Panc1 (cell line): ENCODE data around the gene THAP4. TPM values are rescaled to one million over a fixed set of nuclear protein-coding genes. Genes with fewer than 3 reads are reported as not detected.

Source experiments
- ATAC-seq: fragments of 200-7000 bp; cut with Tn5 transposase; 2 replicates; pipeline ENCODE4 v1.9.1; 2020; ENCODE audit warnings: mild to moderate bottlenecking, moderate library complexity
- BruUV-seq: library from RNA; stranded (reverse); fragments of 400-500 nt; replicated peaks from 2 replicates; lab custom pipeline; 2021; lab: Mats Ljungman, UMichigan
- CTCF ChIA-PET: fragments of 300-600 bp; sonication (Branson Sonifier 250); formaldehyde crosslinking; loops from one replicate; lab custom pipeline; 2022; ENCODE audit warnings: antibody characterized with exemption; lab: Charles Lee
- POLR2A ChIA-PET: fragments of 300-600 bp; sonication (Branson Sonifier 250); formaldehyde crosslinking; loops from one replicate; lab custom pipeline; 2022; ENCODE audit warnings: antibody characterized with exemption; lab: Charles Lee
- DNase-seq: peaks from one replicate; pipeline ENCODE4 v3.0.0-alpha.2; 2010; ENCODE audit warnings: low read depth, low spot score
- H3K27ac ChIP-seq: 2 replicates; pipeline ENCODE4 v1.5.1; 2011; ENCODE audit warnings: mild to moderate bottlenecking, low read length, inconsistent platforms
- H3K27me3 ChIP-seq: fragments of 200-500 bp; sonication (Bioruptor generic); 2 replicates; pipeline ENCODE4 v1.6.0; 2014; ENCODE audit warnings: low read length, inconsistent platforms; ENCODE audit not compliant: control insufficient read depth, insufficient read depth
- H3K36me3 ChIP-seq: fragments of 200-500 bp; sonication (Bioruptor generic); 2 replicates; pipeline ENCODE4 v1.5.1; 2014; ENCODE audit warnings: inconsistent platforms, mild to moderate bottlenecking, low read length, moderate library complexity; ENCODE audit not compliant: control insufficient read depth, insufficient read depth
- H3K4me1 ChIP-seq: 2 replicates; pipeline ENCODE4 v1.5.1; 2011; ENCODE audit warnings: inconsistent platforms, mild to moderate bottlenecking, low read length, moderate library complexity; ENCODE audit not compliant: control insufficient read depth, insufficient read depth
- H3K4me3 ChIP-seq, 2 experiments: 2 replicates each; pipeline ENCODE4 v1.5.1; 2011 to 2012; ENCODE audit warnings: low read depth in 2 of 2, low read length in 2 of 2, mild to moderate bottlenecking in 2 of 2, inconsistent platforms in 1 of 2, moderate library complexity in 1 of 2
- H3K9me3 ChIP-seq: fragments of 200-500 bp; sonication (Bioruptor generic); 2 replicates; pipeline ENCODE4 v1.5.1; 2014; ENCODE audit warnings: low read depth, mild to moderate bottlenecking, inconsistent platforms, low read length, moderate library complexity; ENCODE audit not compliant: control insufficient read depth, insufficient read depth
- POLR2AphosphoS5 ChIP-seq: IDR thresholded peaks from 2 replicates; pipeline ENCODE4 v1.6.1; 2012; ENCODE audit warnings: mild to moderate bottlenecking, low read depth, low read length, moderate library complexity
- REST ChIP-seq, 2 experiments: IDR thresholded peaks; 2 replicates each; pipeline ENCODE4 v1.6.1; 2011 to 2012; ENCODE audit warnings: low read depth in 2 of 2, control low read depth in 1 of 2, low read length in 1 of 2, mild to moderate bottlenecking in 1 of 2, moderate library complexity in 1 of 2; ENCODE audit not compliant: insufficient read depth in 1 of 2
- SIN3A ChIP-seq: IDR thresholded peaks from 2 replicates; pipeline ENCODE4 v1.6.1; 2012; ENCODE audit warnings: low read depth, mild to moderate bottlenecking, low read length, moderate library complexity, borderline replicate concordance; ENCODE audit not compliant: insufficient read depth
- TCF7L2 ChIP-seq: IDR thresholded peaks from 2 replicates; pipeline ENCODE4 v1.6.1; 2011; ENCODE audit warnings: mild to moderate bottlenecking, low read depth, low read length, inconsistent platforms
- in situ Hi-C: cut with HindIII; loops from 2 replicates; pipeline ENCODE4 v1.10.0; 2016; ENCODE audit warnings: low sequenced_read_pairs, low pct_unique_long_range_greater_than_20kb
- intact Hi-C: fragments of 100-400 bp; cut with micrococcal nuclease; formaldehyde crosslinking; loops from one replicate; pipeline ENCODE4 v1.10.0; 2022; ENCODE audit not compliant: unreplicated experiment
- total RNA-seq: library from RNA; stranded (reverse); gene quantifications from one replicate; pipeline ENCODE4 v1.2.1, GENCODE V29; 2021; ENCODE audit not compliant: unreplicated experiment
- TF ChIP-seq, protein P1 (sequence below): fragments of 450-650 bp; IDR thresholded peaks from 2 replicates; pipeline ENCODE4 v1.5.1; 2017; ENCODE audit warnings: mild to moderate bottlenecking

The THAP4 gene
- total RNA-seq, 1 experiment from 2014 or later: 77.9 TPM

DNA sequence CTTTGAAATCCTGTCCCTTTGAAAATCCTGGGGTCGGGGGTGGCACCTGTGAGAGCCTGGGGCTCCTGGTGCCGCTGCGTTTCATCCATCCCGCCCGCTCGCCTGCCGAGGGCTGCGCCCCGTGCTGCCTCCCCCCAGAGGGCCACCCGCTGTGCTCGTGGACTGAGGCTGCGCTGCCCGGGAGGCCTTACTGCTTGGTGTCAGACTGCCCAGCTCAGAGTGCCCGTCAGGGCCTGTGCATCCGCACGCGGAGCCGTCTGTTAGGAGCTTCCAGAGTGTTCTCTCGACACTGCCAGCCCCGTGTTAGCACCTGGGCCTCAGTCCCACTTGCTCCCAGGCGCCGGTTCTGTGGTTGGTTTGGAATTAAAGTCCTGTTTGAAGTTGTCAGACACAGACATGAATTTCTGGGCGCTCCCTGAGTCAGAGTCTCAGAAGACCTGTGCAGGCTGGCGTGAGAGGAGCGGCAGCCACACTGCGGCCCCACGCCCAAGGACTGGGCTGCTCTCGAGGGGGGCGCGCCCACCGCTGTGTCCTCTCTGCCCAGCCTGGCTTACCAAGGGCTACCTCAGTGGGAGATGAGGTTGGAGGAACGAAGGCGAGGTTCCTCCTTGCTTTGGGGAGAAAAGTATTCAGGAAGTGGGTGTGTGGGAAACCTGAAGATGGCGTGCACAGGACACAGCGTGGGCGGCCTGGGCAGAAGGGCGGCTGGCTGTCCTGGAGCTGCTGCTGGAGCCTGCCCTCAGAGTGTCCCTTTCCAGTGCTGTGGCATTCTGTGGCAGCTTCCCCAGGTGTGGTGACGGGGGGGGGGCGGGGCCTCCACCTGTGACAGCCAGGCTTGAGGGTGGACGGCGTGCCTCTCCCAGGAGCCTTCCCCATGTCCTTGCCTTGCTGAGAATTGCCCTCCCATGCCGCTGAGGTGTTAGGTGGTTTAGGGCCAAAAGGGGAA lies 35.6 kb upstream of the THAP4 start:
- no peak overlapping the region for H3K27ac ChIP-seq
- in situ Hi-C loops (no loop called here), intact Hi-C loops (no loop called here)
- H3K27me3 ChIP-seq: no peaks in the 10 kb centered on the region
- ATAC-seq: no peak
- ChIA-PET CTCF (no interaction called here), POLR2A (no interaction called here)
- TF ChIP-seq SIN3A (no peak), REST (IDR thresholded peaks at IDR 0.05; ENCODE audit: insufficient read depth in 1 of 2, low read depth in 2 of 2, low read length in 1 of 2) (no peak), POLR2AphosphoS5 (no peak)
- no peaks in the 10 kb centered on the region for H3K9me3 ChIP-seq
- H3K4me1 ChIP-seq: peaks cover 3% of the 10 kb centered on the region; the same call in 1 of the 2 replicates
- H3K4me3 ChIP-seq: no peak overlapping the region
- H3K36me3 ChIP-seq: no peaks in the 10 kb centered on the region
- no peak for DNase-seq
- no TSS peak for BruUV-seq

- DNase-seq: no peak
- no peak for ATAC-seq
- Histone ChIP-seq H3K9me3 (no peaks in the 10 kb centered on the region), H3K36me3 (no peaks in the 10 kb centered on the region), H3K27me3 (no peaks in the 10 kb centered on the region), H3K4me3 (no peak overlapping the region), H3K27ac (no peak overlapping the region), H3K4me1 (peaks cover 3% of the 10 kb centered on the region; the same call in 1 of the 2 replicates)
- TF ChIP-seq REST (IDR thresholded peaks at IDR 0.05; ENCODE audit: insufficient read depth in 1 of 2, low read depth in 2 of 2, low read length in 1 of 2) (no peak), TCF7L2 (no peak), SIN3A (no peak), POLR2AphosphoS5 (no peak)
- TF ChIP-seq, protein P1, sequence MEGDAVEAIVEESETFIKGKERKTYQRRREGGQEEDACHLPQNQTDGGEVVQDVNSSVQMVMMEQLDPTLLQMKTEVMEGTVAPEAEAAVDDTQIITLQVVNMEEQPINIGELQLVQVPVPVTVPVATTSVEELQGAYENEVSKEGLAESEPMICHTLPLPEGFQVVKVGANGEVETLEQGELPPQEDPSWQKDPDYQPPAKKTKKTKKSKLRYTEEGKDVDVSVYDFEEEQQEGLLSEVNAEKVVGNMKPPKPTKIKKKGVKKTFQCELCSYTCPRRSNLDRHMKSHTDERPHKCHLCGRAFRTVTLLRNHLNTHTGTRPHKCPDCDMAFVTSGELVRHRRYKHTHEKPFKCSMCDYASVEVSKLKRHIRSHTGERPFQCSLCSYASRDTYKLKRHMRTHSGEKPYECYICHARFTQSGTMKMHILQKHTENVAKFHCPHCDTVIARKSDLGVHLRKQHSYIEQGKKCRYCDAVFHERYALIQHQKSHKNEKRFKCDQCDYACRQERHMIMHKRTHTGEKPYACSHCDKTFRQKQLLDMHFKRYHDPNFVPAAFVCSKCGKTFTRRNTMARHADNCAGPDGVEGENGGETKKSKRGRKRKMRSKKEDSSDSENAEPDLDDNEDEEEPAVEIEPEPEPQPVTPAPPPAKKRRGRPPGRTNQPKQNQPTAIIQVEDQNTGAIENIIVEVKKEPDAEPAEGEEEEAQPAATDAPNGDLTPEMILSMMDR: no peak
- CTCF ChIA-PET: no interaction called here
- intact Hi-C loops: no loop called here
- in situ Hi-C loops: no loop called here
- no TSS peak for BruUV-seq
- POLR2A ChIA-PET: no interaction called here
Measured at GRCh38 chr2:241671457-241672240, 34.7 kb upstream of the THAP4 start.
